ENCODE results near the gene MIA.
"Not testable (repeated sequence)": the region's sequence is repeated elsewhere in the genome, so short reads cannot be mapped to it uniquely, and the experiment has no call there.

Gene MIA

GRCh38 chr19:40750874-40751537, 24.3 kb upstream of the MIA start, which contains the start of gene SNRPA:
TSS of gene SNRPA (plus strand) at chr19:40751203. CDS start at chr19:40751409, 206 bp downstream.
- DNase-seq (ENCODE audit: low read depth in 2 of 2) = peak; percentile 93 to 95

- DNase-seq (ENCODE audit: low read depth in 2 of 2) = no peak
These were observed 23.0 kb upstream of the MIA start for GRCh38 chr19:40752257-40752781.

GRCh38 chr19:40754611-40755247, 20.6 kb upstream of the MIA start:
- peak; percentile 44 to 67 for DNase-seq (ENCODE audit: low read depth in 2 of 2)

GRCh38 chr19:40755248-40755624, 20.1 kb upstream of the MIA start:
- DNase-seq (ENCODE audit: low read depth in 2 of 2) = no peak

- DNase-seq (ENCODE audit: low read depth in 2 of 2) = no peak
These were observed 19.5 kb upstream of the MIA start for GRCh38 chr19:40755791-40756190.

GRCh38 chr19:40756502-40757110, 18.7 kb upstream of the MIA start:
- DNase-seq (ENCODE audit: low read depth in 2 of 2) = no peak

- no peak for DNase-seq (ENCODE audit: low read depth in 2 of 2)
These were observed 16.8 kb upstream of the MIA start for GRCh38 chr19:40758491-40758890.

GRCh38 chr19:40759352-40759751, 16.0 kb upstream of the MIA start:
- no peak for DNase-seq (ENCODE audit: low read depth in 2 of 2)

- DNase-seq (ENCODE audit: low read depth in 2 of 2) = no peak
These were observed 12.4 kb upstream of the MIA start for GRCh38 chr19:40762754-40763470.

GRCh38 chr19:40763526-40763925, 11.8 kb upstream of the MIA start:
- DNase-seq (ENCODE audit: low read depth in 2 of 2) = no peak

- no peak for DNase-seq (ENCODE audit: low read depth in 2 of 2)
These were observed 11.4 kb upstream of the MIA start for GRCh38 chr19:40763963-40764362.

GRCh38 chr19:40766385-40766784, 8.9 kb upstream of the MIA start:
- DNase-seq (ENCODE audit: low read depth in 2 of 2) = not testable (repeated sequence)

- DNase-seq (ENCODE audit: low read depth in 2 of 2) = no peak
These were observed 6.5 kb upstream of the MIA start for GRCh38 chr19:40768869-40769268.

GRCh38 chr19:40771101-40771862, 4.0 kb upstream of the MIA start:
- not testable (repeated sequence) for DNase-seq (ENCODE audit: low read depth in 2 of 2)

- no peak for DNase-seq (ENCODE audit: low read depth in 2 of 2)
These were observed 306 bp downstream of the MIA start for GRCh38 chr19:40775632-40776022.

GRCh38 chr19:40776364-40776763, 1.0 kb downstream of the MIA start:
- no peak for DNase-seq (ENCODE audit: low read depth in 2 of 2)

- DNase-seq (ENCODE audit: low read depth in 2 of 2) = peak; percentile 71 to 88
These were observed 1.8 kb downstream of the MIA start for GRCh38 chr19:40776932-40777644.

- DNase-seq (ENCODE audit: low read depth in 2 of 2) = no peak
These were observed 2.3 kb downstream of the MIA start for GRCh38 chr19:40777645-40777936.

- peak; percentile 98 to 100 for DNase-seq (ENCODE audit: low read depth in 2 of 2)
These were observed 2.8 kb downstream of the MIA start, which contains the start of gene RAB4B for GRCh38 chr19:40777937-40778705. TSS of gene RAB4B (plus strand) at chr19:40778247. CDS start at chr19:40778376, 129 bp downstream.

- DNase-seq (ENCODE audit: low read depth in 2 of 2) = no peak
These were observed 3.5 kb downstream of the MIA start for GRCh38 chr19:40778706-40779284.
